Measurements from ENCODE around the gene KIF1C. TPM values are rescaled to one million over a fixed set of nuclear protein-coding genes. Genes with fewer than 3 reads are reported as not detected.

The KIF1C gene
- total RNA-seq, 1 experiment from 2014 or later, result 85.6 TPM

DNA sequence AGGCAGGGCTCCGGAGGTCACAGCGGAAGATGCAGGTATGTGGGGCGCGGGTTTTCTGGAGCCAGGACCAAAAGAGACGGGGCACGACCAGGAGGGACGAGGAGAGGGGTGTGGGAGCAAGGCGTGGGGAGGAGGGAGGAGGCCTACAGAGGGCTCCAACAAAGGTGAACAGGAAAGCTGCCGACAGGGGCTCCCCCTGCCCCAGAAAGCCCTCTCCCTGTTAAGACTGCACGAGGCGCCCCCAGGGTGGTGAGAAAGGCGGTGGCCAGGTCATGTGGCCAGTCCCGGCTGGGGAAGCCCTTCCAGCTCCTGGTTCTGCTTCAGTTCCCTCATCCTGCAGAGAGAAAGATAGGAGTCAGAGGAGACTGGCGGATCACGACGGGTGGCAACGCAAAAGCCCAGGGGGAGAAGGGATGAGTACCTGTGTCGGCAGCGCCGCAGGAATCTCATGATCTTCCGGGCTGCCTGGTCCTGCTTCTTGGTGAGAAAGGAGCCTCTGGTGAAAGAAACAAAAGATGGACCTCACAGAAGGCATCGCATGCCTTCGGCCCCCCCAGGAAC, 29.2 kb upstream of the KIF1C start:
- H3K27me3 Mint-ChIP-seq (ENCODE audit: low read depth), result peaks cover 9% of the 10 kb centered on the region

More for the DNA sequence above, 29.2 kb upstream of the KIF1C start:
- Histone ChIP-seq H3K14ac (ENCODE audit: insufficient read depth, low read length) (peak overlapping the region; percentile 94; the same call in 1 of the 2 replicates), H2BK120ac (ENCODE audit: low read depth, low read length, poor library complexity, severe bottlenecking) (no peak overlapping the region), H2AFZ (ENCODE audit: low read length) (no peak overlapping the region), H3K9me3 (ENCODE audit: control insufficient read depth, low read depth, low read length) (no peaks in the 10 kb centered on the region), H3K56ac (ENCODE audit: insufficient read length, low read depth, low read length) (no peak overlapping the region), H3K79me1 (ENCODE audit: insufficient read depth, low read depth, low read length, poor library complexity, severe bottlenecking) (peaks cover 2% of the 10 kb centered on the region), H3K23me2 (ENCODE audit: insufficient read length, low read depth, low read length, poor library complexity, severe bottlenecking) (peaks cover 23% of the 10 kb centered on the region), H2BK20ac (ENCODE audit: low read depth, low read length, poor library complexity, severe bottlenecking) (no peak overlapping the region), H3K4me2 (ENCODE audit: insufficient read depth, insufficient read length, low read length) (peak overlapping the region; percentile 77), H3T11ph (ENCODE audit: low read length) (no peak overlapping the region), H3K4me1 (ENCODE audit: insufficient read depth, low read length) (peaks cover 10% of the 10 kb centered on the region; the same call in 1 of the 2 replicates), H3K18ac (ENCODE audit: insufficient read length, low read depth, low read length) (peak overlapping the region; percentile 77), H3K4ac (ENCODE audit: low read depth, low read length) (no peak overlapping the region), H3K27me3 (ENCODE audit: insufficient read depth, low read length) (no peaks in the 10 kb centered on the region), H2BK12ac (ENCODE audit: insufficient read length, low read depth, low read length) (no peak overlapping the region), H2AK5ac (ENCODE audit: insufficient read length, low read length) (no peak overlapping the region), H3K79me2 (ENCODE audit: insufficient read depth, low read length) (peaks cover 2% of the 10 kb centered on the region; the same call in 1 of the 2 replicates), H4K20me1 (ENCODE audit: control insufficient read depth, insufficient read depth, insufficient read length) (no peaks in the 10 kb centered on the region), H4K5ac (ENCODE audit: insufficient read length, low read depth, low read length) (no peak overlapping the region), H3K27ac (ENCODE audit: insufficient read length, low read depth, low read length) (no peak overlapping the region), H2BK5ac (ENCODE audit: insufficient read length, low read length) (no peak overlapping the region), H3K23ac (ENCODE audit: insufficient read length, low read depth, low read length) (no peak overlapping the region), H4K8ac (replicated peaks; ENCODE audit: insufficient read length, low read depth, low read length) (no peak overlapping the region), H2BK15ac (ENCODE audit: low read depth, low read length) (no peak overlapping the region), H4K91ac (ENCODE audit: insufficient read length, low read depth, low read length) (no peak overlapping the region), H3K9ac (ENCODE audit: extremely low read depth, insufficient read length, low read length) (peak overlapping the region; percentile 69)
- DNase-seq, result no peak
- H3K4me1 Mint-ChIP-seq, result peaks cover 33 to 35% of the 10 kb centered on the region in 2 experiments
- H3K27ac Mint-ChIP-seq, result peak overlapping the region in 1 of 3 experiments; percentile 23; a peak in 2 of 7 replicates
- TF ChIP-seq CTCF (conservative IDR thresholded peaks at IDR 0.05), result no peak
- no peak overlapping the region for H3K4me3 Mint-ChIP-seq
- H3K36me3 Mint-ChIP-seq (ENCODE audit: insufficient read depth in 1 of 3, low read depth in 3 of 3), result peaks cover 33 to 45% (median 44%) of the 10 kb centered on the region in 3 experiments
- H3K9me3 Mint-ChIP-seq, result peaks cover 5 to 21% of the 10 kb centered on the region in 2 experiments; a peak in 4 of 5 replicates
- no CpG with 5 or more reads among the region's 23 CpGs for WGBS (ENCODE audit: extremely low coverage, insufficient read length, low lambda C conversion rate)

Data from H9 (cell line).